ENCODE measurements around the gene RIMKLA. TPM values are rescaled to one million over a fixed set of nuclear protein-coding genes. Genes with fewer than 3 reads are reported as not detected.
A peak's percentile ranks its signal among the peaks of the same experiment; 100 is the strongest.

The RIMKLA gene
- total RNA-seq, 2 experiments from 2014 or later, result 0.44 to 0.99 TPM

- Mint-ChIP-seq H3K27ac (no peak overlapping the region), H3K4me1 (peaks cover 10% of the 10 kb centered on the region), H3K9me3 (no peaks in the 10 kb centered on the region), H3K4me3 (no peak overlapping the region), H3K36me3 (ENCODE audit: low read depth) (no peaks in the 10 kb centered on the region), H3K27me3 (peaks cover 1% of the 10 kb centered on the region)
- DNase-seq, result no peak
- POLR2A ChIA-PET, result interaction anchor here (0.5 kb wide), 1 partner anchor 189 kb away, joined by 3 read pairs; no protein-coding TSS in a partner anchor
- CTCF ChIA-PET, result no interaction called here
Observed at GRCh38 chr1:42450061-42450460, 69.5 kb downstream of the RIMKLA start.

- H3K4me1 Mint-ChIP-seq, result peaks cover 31% of the 10 kb centered on the region
- no peaks in the 10 kb centered on the region for H3K9me3 Mint-ChIP-seq
- ChIA-PET POLR2A (no interaction called here), CTCF (no interaction called here)
- peaks cover 16% of the 10 kb centered on the region for H3K36me3 Mint-ChIP-seq (ENCODE audit: low read depth)
- DNase-seq, result no peak
- peaks cover 1% of the 10 kb centered on the region for H3K27me3 Mint-ChIP-seq
- no peak overlapping the region for H3K27ac Mint-ChIP-seq
- H3K4me3 Mint-ChIP-seq, result no peak overlapping the region
Observed at GRCh38 chr1:42453386-42453785, 72.8 kb downstream of the RIMKLA start.

- Mint-ChIP-seq H3K36me3 (ENCODE audit: low read depth) (peaks cover 25% of the 10 kb centered on the region), H3K27me3 (peaks cover 1% of the 10 kb centered on the region), H3K4me3 (no peak overlapping the region), H3K4me1 (peaks cover 37% of the 10 kb centered on the region), H3K27ac (no peak overlapping the region), H3K9me3 (no peaks in the 10 kb centered on the region)
- no peak for DNase-seq
- CTCF ChIA-PET, result interaction anchor here (0.9 kb wide), 1 partner anchor 25 kb away, joined by 3 read pairs; no protein-coding TSS in a partner anchor
- POLR2A ChIA-PET, result no interaction called here
Observed at GRCh38 chr1:42454403-42454802, 73.8 kb downstream of the RIMKLA start.

- CTCF ChIA-PET, result interaction anchor here (1.2 kb wide), 1 partner anchor 12 kb away, joined by 4 read pairs; no protein-coding TSS in a partner anchor
- peaks cover 1% of the 10 kb centered on the region for H3K27me3 Mint-ChIP-seq
- H3K4me1 Mint-ChIP-seq, result peaks cover 36% of the 10 kb centered on the region
- H3K36me3 Mint-ChIP-seq (ENCODE audit: low read depth), result peaks cover 35% of the 10 kb centered on the region
- H3K27ac Mint-ChIP-seq, result peak within 1 kb of the TSS; percentile 94
- H3K4me3 Mint-ChIP-seq, result peak within 1 kb of the TSS; percentile 89
- H3K9me3 Mint-ChIP-seq, result no peaks in the 10 kb centered on the region
- POLR2A ChIA-PET, result interaction anchor here (0.6 kb wide), 1 partner anchor 111 kb away, joined by 4 read pairs; no protein-coding TSS in a partner anchor
- peak; percentile 90 for DNase-seq
Observed at GRCh38 chr1:42456010-42456753, 75.6 kb downstream of the RIMKLA start, which contains the start of the genes PPCS and ZMYND12. Gene PPCS (plus strand): TSS chr1:42456543. CDS start chr1:42456566, 23 bp downstream. Gene ZMYND12 (minus strand): TSS chr1:42456022. CDS start chr1:42455997, 25 bp downstream.

GRCh38 chr1:42456754-42457089 lies 76.1 kb downstream of the RIMKLA start:
- CTCF ChIA-PET, result interaction anchor here (1.2 kb wide), 1 partner anchor 13 kb away, joined by 4 read pairs; no protein-coding TSS in a partner anchor
- Mint-ChIP-seq H3K4me1 (peaks cover 37% of the 10 kb centered on the region), H3K36me3 (ENCODE audit: low read depth) (peaks cover 36% of the 10 kb centered on the region), H3K27me3 (peaks cover 1% of the 10 kb centered on the region), H3K27ac (peak overlapping the region; percentile 94), H3K4me3 (peak overlapping the region; percentile 89), H3K9me3 (no peaks in the 10 kb centered on the region)
- POLR2A ChIA-PET, result interaction anchor here (0.6 kb wide), 3 partner anchors 63 to 201 kb away, joined by 3 to 5 read pairs (median 4); no protein-coding TSS in a partner anchor
- DNase-seq, result peak; percentile 75

GRCh38 chr1:42461196-42461595 lies 80.6 kb downstream of the RIMKLA start:
- DNase-seq, result no peak
- ChIA-PET POLR2A (no interaction called here), CTCF (no interaction called here)
- Mint-ChIP-seq H3K36me3 (ENCODE audit: low read depth) (peaks cover 41% of the 10 kb centered on the region), H3K27me3 (peaks cover 9% of the 10 kb centered on the region), H3K9me3 (no peaks in the 10 kb centered on the region), H3K4me3 (no peak overlapping the region), H3K27ac (no peak overlapping the region), H3K4me1 (peaks cover 48% of the 10 kb centered on the region)

GRCh38 chr1:42462828-42463763 lies 82.5 kb downstream of the RIMKLA start, which contains the start of gene CCDC30:
Gene CCDC30 (plus strand): TSS chr1:42463286. CDS start chr1:42480552, 17,266 bp downstream.
- DNase-seq, result peak; percentile 99
- H3K4me3 Mint-ChIP-seq, result peak within 1 kb of the TSS; percentile 75
- ChIA-PET POLR2A (interaction anchor here (1.0 kb wide), 1 partner anchor 126 kb away, joined by 3 read pairs; no protein-coding TSS in a partner anchor), CTCF (interaction anchor here (1.5 kb wide), 1 partner anchor 11 kb away, joined by 5 read pairs; no protein-coding TSS in a partner anchor)
- H3K27ac Mint-ChIP-seq, result peak within 1 kb of the TSS; percentile 83
- peaks cover 9% of the 10 kb centered on the region for H3K27me3 Mint-ChIP-seq
- H3K9me3 Mint-ChIP-seq, result no peaks in the 10 kb centered on the region
- H3K4me1 Mint-ChIP-seq, result peaks cover 36% of the 10 kb centered on the region
- peaks cover 30% of the 10 kb centered on the region for H3K36me3 Mint-ChIP-seq (ENCODE audit: low read depth)

- peaks cover 30% of the 10 kb centered on the region for H3K4me1 Mint-ChIP-seq
- DNase-seq, result no peak
- peaks cover 9% of the 10 kb centered on the region for H3K27me3 Mint-ChIP-seq
- H3K36me3 Mint-ChIP-seq (ENCODE audit: low read depth), result peaks cover 21% of the 10 kb centered on the region
- H3K4me3 Mint-ChIP-seq, result peak overlapping the region; percentile 75
- ChIA-PET POLR2A (interaction anchor here (0.6 kb wide), 1 partner anchor 290 kb away, joined by 5 read pairs; no protein-coding TSS in a partner anchor), CTCF (interaction anchor here (1.5 kb wide), 1 partner anchor 10 kb away, joined by 5 read pairs; no protein-coding TSS in a partner anchor)
- H3K27ac Mint-ChIP-seq, result no peak overlapping the region
- no peaks in the 10 kb centered on the region for H3K9me3 Mint-ChIP-seq
Observed at GRCh38 chr1:42463921-42464320, 83.3 kb downstream of the RIMKLA start.

- Mint-ChIP-seq H3K27ac (no peak overlapping the region), H3K9me3 (no peaks in the 10 kb centered on the region), H3K27me3 (peaks cover 13% of the 10 kb centered on the region), H3K4me3 (no peak overlapping the region), H3K36me3 (ENCODE audit: low read depth) (peaks cover 9% of the 10 kb centered on the region), H3K4me1 (peaks cover 22% of the 10 kb centered on the region)
- ChIA-PET POLR2A (no interaction called here), CTCF (no interaction called here)
- no peak for DNase-seq
Observed at GRCh38 chr1:42466030-42466429, 85.4 kb downstream of the RIMKLA start.

GRCh38 chr1:42469727-42470126 lies 89.1 kb downstream of the RIMKLA start:
- Mint-ChIP-seq H3K27ac (no peak overlapping the region), H3K27me3 (peaks cover 7% of the 10 kb centered on the region), H3K9me3 (no peaks in the 10 kb centered on the region), H3K36me3 (ENCODE audit: low read depth) (no peaks in the 10 kb centered on the region), H3K4me3 (no peak overlapping the region), H3K4me1 (no peaks in the 10 kb centered on the region)
- no peak for DNase-seq
- ChIA-PET CTCF (no interaction called here), POLR2A (no interaction called here)
